ENCODE data around the gene BCL6B. TPM values are rescaled to one million over a fixed set of nuclear protein-coding genes. Genes with fewer than 3 reads are reported as not detected.

BCL6B gene
- total RNA-seq, 4 donors from 2014 or later, result 0.93 to 3.9 (median 3.3) TPM

- WGBS, 2 donors (ENCODE audit: low coverage in 1 of 2), result no CpG with 5 or more reads among the region's 58 CpGs
- Histone ChIP-seq H3K4me1 (peaks cover 0 to 15% (median 6%) of the 10 kb centered on the region in 3 donors), H3K9me3 (no peaks in the 10 kb centered on the region), H3K36me3 (peaks cover 0 to 48% of the 10 kb centered on the region in 2 donors), H3K4me3 (peak overlapping the region in 1 of 2 donors; percentile 47), H3K27me3 (peaks cover 37% of the 10 kb centered on the region), H3K27ac (no peak overlapping the region)
- ATAC-seq, result no peak
- TF ChIP-seq EP300 (IDR thresholded peaks at IDR 0.05) (no peak), CTCF (IDR thresholded peaks at IDR 0.05) (no peak), POLR2AphosphoS5 (IDR thresholded peaks at IDR 0.05) (no peak), POLR2A (IDR thresholded peaks at IDR 0.05) (no peak)
Observed at GRCh38 chr17:6996256-6997011, 26.4 kb upstream of the BCL6B start.

DNA sequence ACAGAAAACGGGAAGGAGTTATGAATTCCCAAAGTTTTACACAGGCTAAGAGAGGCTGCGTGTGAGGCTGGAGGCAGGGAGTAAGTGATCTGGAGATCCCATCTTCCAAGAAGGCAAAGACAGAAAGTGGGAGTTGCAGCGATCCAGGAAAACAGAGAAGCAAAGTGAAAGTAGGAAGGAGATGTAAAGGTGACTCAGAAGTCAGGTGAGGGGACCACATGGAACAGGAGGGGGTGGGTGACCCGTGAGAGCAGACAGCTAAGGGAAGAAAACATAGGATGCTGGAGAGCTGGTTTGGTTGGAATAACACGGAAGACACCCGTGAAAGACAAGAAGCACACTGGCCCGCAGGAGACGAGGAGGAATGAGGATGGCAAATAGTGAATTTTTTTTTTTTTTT is 25.7 kb upstream of the BCL6B start:
- Histone ChIP-seq H3K4me3 (no peak overlapping the region), H3K27me3 (peaks cover 31% of the 10 kb centered on the region), H3K27ac (no peak overlapping the region), H3K4me1 (peaks cover 0 to 15% (median 6%) of the 10 kb centered on the region in 3 donors), H3K9me3 (no peaks in the 10 kb centered on the region), H3K36me3 (peaks cover 0 to 56% of the 10 kb centered on the region in 2 donors)
- TF ChIP-seq POLR2A (IDR thresholded peaks at IDR 0.05) (no peak), CTCF (IDR thresholded peaks at IDR 0.05) (no peak), POLR2AphosphoS5 (IDR thresholded peaks at IDR 0.05) (no peak), EP300 (IDR thresholded peaks at IDR 0.05) (no peak)
- 94% methylated on average over 7 to 8 of the region's 8 CpGs for WGBS, 2 donors (ENCODE audit: low coverage in 1 of 2)
- ATAC-seq, result no peak

DNA sequence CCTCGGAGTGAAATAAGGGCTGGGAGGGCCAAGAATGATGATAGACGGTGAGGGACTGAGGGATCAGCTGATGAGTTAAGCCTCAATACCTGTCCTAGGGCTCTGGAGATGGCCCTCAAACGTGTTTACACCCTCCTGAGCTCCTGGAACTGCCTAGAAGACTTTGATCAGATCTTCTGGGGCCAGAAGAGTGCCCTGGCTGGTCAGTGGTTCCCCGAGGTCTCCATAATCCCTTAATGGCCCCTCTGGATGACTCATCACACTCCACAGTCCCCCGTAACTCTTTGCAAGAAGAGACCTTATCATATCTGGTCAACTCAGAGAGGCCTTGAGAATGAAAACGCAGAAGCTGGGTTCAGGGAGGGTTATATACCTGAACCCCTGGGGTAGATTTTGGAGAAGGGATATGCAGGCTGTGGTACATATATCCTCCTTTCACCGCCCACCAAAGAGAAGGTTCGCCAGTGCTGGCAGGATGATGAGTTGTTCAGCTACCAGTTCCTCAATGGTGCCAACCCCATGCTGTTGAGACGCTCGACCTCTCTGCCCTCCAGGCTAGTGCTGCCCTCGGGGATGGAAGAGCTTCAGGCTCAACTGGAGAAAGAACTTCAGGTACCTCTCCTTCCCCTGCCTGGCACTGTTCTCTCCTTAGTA is 23.9 kb upstream of the BCL6B start:
- ATAC-seq, result no peak
- TF ChIP-seq POLR2AphosphoS5 (IDR thresholded peaks at IDR 0.05) (no peak), CTCF (IDR thresholded peaks at IDR 0.05) (no peak), POLR2A (IDR thresholded peaks at IDR 0.05) (no peak), EP300 (IDR thresholded peaks at IDR 0.05) (no peak)
- Histone ChIP-seq H3K4me1 (peaks cover 0 to 15% (median 6%) of the 10 kb centered on the region in 3 donors), H3K4me3 (no peak overlapping the region), H3K9me3 (no peaks in the 10 kb centered on the region), H3K36me3 (peaks cover 0 to 72% of the 10 kb centered on the region in 2 donors), H3K27ac (no peak overlapping the region), H3K27me3 (peaks cover 20% of the 10 kb centered on the region)
- WGBS, 2 donors (ENCODE audit: low coverage in 1 of 2), result 72 to 82% methylated on average over 2 to 4 of the region's 11 CpGs

- H3K27ac ChIP-seq, result no peak overlapping the region
Observed at GRCh38 chr17:7001318-7001961, 21.4 kb upstream of the BCL6B start.

More at GRCh38 chr17:7001318-7001961, 21.4 kb upstream of the BCL6B start:
- H3K36me3 ChIP-seq, result peaks cover 0 to 73% of the 10 kb centered on the region in 2 donors
- H3K9me3 ChIP-seq, result no peaks in the 10 kb centered on the region
- no peak overlapping the region for H3K4me3 ChIP-seq
- no peak for TF ChIP-seq POLR2AphosphoS5 (IDR thresholded peaks at IDR 0.05)
- TF ChIP-seq CTCF (IDR thresholded peaks at IDR 0.05), result peak in 3 of 4 experiments; percentile 8 to 38 (median 34)
- 64 to 83% methylated on average over 6 to 10 of the region's 10 CpGs for WGBS, 2 donors (ENCODE audit: low coverage in 1 of 2)
- H3K4me1 ChIP-seq, result peaks cover 0 to 2% (median under 1%) of the 10 kb centered on the region in 3 donors
- peaks cover 2% of the 10 kb centered on the region for H3K27me3 ChIP-seq
- no peak for ATAC-seq

Data from gastroesophageal sphincter (tissue), 4 donors.